ENCODE measurements around the gene CPXM1.

DNA sequence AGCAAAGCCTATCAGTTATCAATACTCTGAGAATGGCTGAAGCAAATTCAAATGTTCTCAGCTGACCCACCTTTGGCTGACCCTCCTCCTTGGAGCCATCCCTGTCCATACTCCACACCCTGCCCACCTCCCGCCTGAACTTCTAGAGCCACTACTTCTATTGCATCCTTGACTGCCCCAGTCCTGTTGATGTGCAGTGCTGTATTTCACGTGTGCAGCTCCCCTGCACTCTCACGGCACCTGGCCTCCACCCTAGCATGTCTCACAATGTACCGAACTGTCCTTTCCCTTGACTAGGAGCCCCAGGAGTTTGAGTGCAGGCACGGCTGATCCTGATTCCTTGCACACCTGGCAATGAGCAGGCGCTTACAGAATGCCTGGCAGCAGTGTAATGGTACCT, 7.0 kb downstream of the CPXM1 start:
- TF ChIP-seq EZH2 (IDR thresholded peaks at IDR 0.05; ENCODE audit: low read length), result no peak
- TF ChIP-seq, protein P1, sequence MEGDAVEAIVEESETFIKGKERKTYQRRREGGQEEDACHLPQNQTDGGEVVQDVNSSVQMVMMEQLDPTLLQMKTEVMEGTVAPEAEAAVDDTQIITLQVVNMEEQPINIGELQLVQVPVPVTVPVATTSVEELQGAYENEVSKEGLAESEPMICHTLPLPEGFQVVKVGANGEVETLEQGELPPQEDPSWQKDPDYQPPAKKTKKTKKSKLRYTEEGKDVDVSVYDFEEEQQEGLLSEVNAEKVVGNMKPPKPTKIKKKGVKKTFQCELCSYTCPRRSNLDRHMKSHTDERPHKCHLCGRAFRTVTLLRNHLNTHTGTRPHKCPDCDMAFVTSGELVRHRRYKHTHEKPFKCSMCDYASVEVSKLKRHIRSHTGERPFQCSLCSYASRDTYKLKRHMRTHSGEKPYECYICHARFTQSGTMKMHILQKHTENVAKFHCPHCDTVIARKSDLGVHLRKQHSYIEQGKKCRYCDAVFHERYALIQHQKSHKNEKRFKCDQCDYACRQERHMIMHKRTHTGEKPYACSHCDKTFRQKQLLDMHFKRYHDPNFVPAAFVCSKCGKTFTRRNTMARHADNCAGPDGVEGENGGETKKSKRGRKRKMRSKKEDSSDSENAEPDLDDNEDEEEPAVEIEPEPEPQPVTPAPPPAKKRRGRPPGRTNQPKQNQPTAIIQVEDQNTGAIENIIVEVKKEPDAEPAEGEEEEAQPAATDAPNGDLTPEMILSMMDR (optimal IDR thresholded peaks at IDR 0.05 in 1 of 3, IDR thresholded peaks at IDR 0.05 in 1 of 3, conservative IDR thresholded peaks at IDR 0.05 in 1 of 3; ENCODE audit: extremely low read depth in 1 of 3, insufficient read depth in 2 of 3, low read length in 3 of 3), result no peak

All from keratinocyte (primary cell).